SJSA1 (cell line): ENCODE data around the gene DNM1L. TPM values are rescaled to one million over a fixed set of nuclear protein-coding genes. Genes with fewer than 3 reads are reported as not detected.
"Not testable (repeated sequence)": the region's sequence is repeated elsewhere in the genome, so short reads cannot be mapped to it uniquely, and the experiment has no call there.

Experiments
- DNase-seq, 2 experiments: peaks; one replicate each; pipeline ENCODE4 v3.0.0-alpha.2; 2015 to 2020; ENCODE audit warnings: low spot score in 2 of 2, low read depth in 1 of 2
- H3K27ac ChIP-seq: fragments of 250-450 bp; sonication (Bioruptor Pico); 2 replicates; pipeline ENCODE4 v1.5.1; 2020; ENCODE audit warnings: mild to moderate bottlenecking, moderate library complexity
- H3K27me3 ChIP-seq: fragments of 250-450 bp; sonication (Bioruptor Pico); replicated peaks from 2 replicates; pipeline ENCODE4 v1.5.1; 2020; ENCODE audit warnings: mild to moderate bottlenecking, moderate library complexity
- H3K36me3 ChIP-seq: fragments of 250-450 bp; sonication (Bioruptor Pico); 2 replicates; pipeline ENCODE4 v1.5.1; 2020; ENCODE audit warnings: mild to moderate bottlenecking
- H3K4me1 ChIP-seq: fragments of 250-450 bp; sonication (Bioruptor Pico); replicated peaks from 2 replicates; pipeline ENCODE4 v1.6.1; 2021; ENCODE audit warnings: mild to moderate bottlenecking
- H3K4me3 ChIP-seq: fragments of 250-450 bp; sonication (Bioruptor Pico); 2 replicates; pipeline ENCODE4 v1.5.1; 2020; ENCODE audit warnings: mild to moderate bottlenecking
- H3K9me3 ChIP-seq: fragments of 250-450 bp; sonication (Bioruptor Pico); replicated peaks from 2 replicates; pipeline ENCODE4 v1.5.1; 2020; ENCODE audit warnings: mild to moderate bottlenecking
- total RNA-seq: library from RNA; depleted of rRNA; stranded (reverse); fragments of >200 nt; shearing (Covaris generic); gene quantifications from 2 replicates; pipeline ENCODE4 v1.2.3, GENCODE V29; 2014

Gene DNM1L
- total RNA-seq, 1 experiment from 2014 or later: 68.0 TPM

GRCh38 chr12:32679920-32680237, 778 bp downstream of the DNM1L start:
- Histone ChIP-seq H3K4me1 (peaks cover 6% of the 10 kb centered on the region; the same call in 1 of the 2 replicates), H3K27ac (peak overlapping the region; percentile 65), H3K9me3 (no peaks in the 10 kb centered on the region), H3K27me3 (no peaks in the 10 kb centered on the region), H3K36me3 (peaks cover 8% of the 10 kb centered on the region), H3K4me3 (peak overlapping the region; percentile 87)
- DNase-seq: no peak

GRCh38 chr12:32680787-32681186, 1.7 kb downstream of the DNM1L start:
- Histone ChIP-seq H3K27me3 (no peaks in the 10 kb centered on the region), H3K27ac (no peak overlapping the region), H3K4me1 (peaks cover 6% of the 10 kb centered on the region; the same call in 1 of the 2 replicates), H3K4me3 (no peak overlapping the region), H3K9me3 (no peaks in the 10 kb centered on the region), H3K36me3 (peaks cover 8% of the 10 kb centered on the region)
- DNase-seq: no peak

- peaks cover 6% of the 10 kb centered on the region; the same call in 1 of the 2 replicates for H3K4me1 ChIP-seq
- no peaks in the 10 kb centered on the region for H3K27me3 ChIP-seq
- no peak overlapping the region for H3K27ac ChIP-seq
- H3K9me3 ChIP-seq: no peaks in the 10 kb centered on the region
- no peak for DNase-seq
- no peak overlapping the region for H3K4me3 ChIP-seq
- peaks cover 11% of the 10 kb centered on the region for H3K36me3 ChIP-seq
These were observed 2.2 kb downstream of the DNM1L start for GRCh38 chr12:32681272-32681671.

GRCh38 chr12:32686340-32686739, 7.2 kb downstream of the DNM1L start:
- Histone ChIP-seq H3K27me3 (no peaks in the 10 kb centered on the region), H3K27ac (no peak overlapping the region), H3K4me3 (no peak overlapping the region), H3K9me3 (no peaks in the 10 kb centered on the region), H3K36me3 (peaks cover 12% of the 10 kb centered on the region), H3K4me1 (no peaks in the 10 kb centered on the region)
- no peak for DNase-seq

GRCh38 chr12:32688786-32689185, 9.7 kb downstream of the DNM1L start:
- H3K9me3 ChIP-seq: no peaks in the 10 kb centered on the region
- peaks cover 12% of the 10 kb centered on the region for H3K36me3 ChIP-seq
- no peaks in the 10 kb centered on the region for H3K4me1 ChIP-seq
- no peak overlapping the region for H3K27ac ChIP-seq
- no peak overlapping the region for H3K4me3 ChIP-seq
- DNase-seq: no peak
- no peaks in the 10 kb centered on the region for H3K27me3 ChIP-seq

GRCh38 chr12:32690927-32691326, 11.8 kb downstream of the DNM1L start:
- Histone ChIP-seq H3K4me1 (no peaks in the 10 kb centered on the region), H3K36me3 (peaks cover 8% of the 10 kb centered on the region), H3K9me3 (no peaks in the 10 kb centered on the region), H3K27me3 (no peaks in the 10 kb centered on the region), H3K4me3 (no peak overlapping the region), H3K27ac (no peak overlapping the region)
- no peak for DNase-seq

- H3K27ac ChIP-seq: no peak overlapping the region
- no peaks in the 10 kb centered on the region for H3K27me3 ChIP-seq
- DNase-seq: no peak
- no peak overlapping the region for H3K4me3 ChIP-seq
- H3K9me3 ChIP-seq: no peaks in the 10 kb centered on the region
- peaks cover 3% of the 10 kb centered on the region for H3K36me3 ChIP-seq
- H3K4me1 ChIP-seq: no peaks in the 10 kb centered on the region; the same call in 1 of the 2 replicates
These were observed 13.3 kb downstream of the DNM1L start for GRCh38 chr12:32692358-32692757.

- no peaks in the 10 kb centered on the region; the same call in 1 of the 2 replicates for H3K4me1 ChIP-seq
- peaks cover 3% of the 10 kb centered on the region for H3K36me3 ChIP-seq
- no peaks in the 10 kb centered on the region for H3K9me3 ChIP-seq
- no peaks in the 10 kb centered on the region for H3K27me3 ChIP-seq
- H3K27ac ChIP-seq: no peak overlapping the region
- no peak for DNase-seq
- no peak overlapping the region for H3K4me3 ChIP-seq
These were observed 13.9 kb downstream of the DNM1L start for GRCh38 chr12:32693036-32693435.

- Histone ChIP-seq H3K27me3 (no peaks in the 10 kb centered on the region), H3K36me3 (peaks cover 2% of the 10 kb centered on the region), H3K27ac (no peak overlapping the region), H3K4me3 (no peak overlapping the region), H3K9me3 (no peaks in the 10 kb centered on the region), H3K4me1 (no peaks in the 10 kb centered on the region; the same call in 1 of the 2 replicates)
- DNase-seq: no peak
These were observed 16.7 kb downstream of the DNM1L start for GRCh38 chr12:32695787-32696186.

GRCh38 chr12:32697445-32697844, 18.3 kb downstream of the DNM1L start:
- no peak for DNase-seq
- peaks cover 3% of the 10 kb centered on the region for H3K36me3 ChIP-seq
- H3K27me3 ChIP-seq: no peaks in the 10 kb centered on the region
- no peak overlapping the region for H3K4me3 ChIP-seq
- no peak overlapping the region for H3K27ac ChIP-seq
- no peaks in the 10 kb centered on the region for H3K9me3 ChIP-seq
- H3K4me1 ChIP-seq: no peaks in the 10 kb centered on the region; the same call in 1 of the 2 replicates

GRCh38 chr12:32698285-32698684, 19.2 kb downstream of the DNM1L start:
- H3K36me3 ChIP-seq: peaks cover 3% of the 10 kb centered on the region
- no peaks in the 10 kb centered on the region for H3K27me3 ChIP-seq
- no peak overlapping the region for H3K27ac ChIP-seq
- H3K4me3 ChIP-seq: no peak overlapping the region
- no peaks in the 10 kb centered on the region for H3K9me3 ChIP-seq
- no peaks in the 10 kb centered on the region; the same call in 1 of the 2 replicates for H3K4me1 ChIP-seq
- no peak for DNase-seq

GRCh38 chr12:32699437-32699836, 20.3 kb downstream of the DNM1L start:
- H3K36me3 ChIP-seq, H3K4me3 ChIP-seq, H3K27me3 ChIP-seq, H3K27ac ChIP-seq, H3K9me3 ChIP-seq, DNase-seq, H3K4me1 ChIP-seq: not testable (repeated sequence)

GRCh38 chr12:32702473-32702872, 23.4 kb downstream of the DNM1L start:
- Histone ChIP-seq H3K4me1 (no peaks in the 10 kb centered on the region), H3K36me3 (peaks cover 13% of the 10 kb centered on the region), H3K27me3 (no peaks in the 10 kb centered on the region), H3K9me3 (no peaks in the 10 kb centered on the region), H3K27ac (no peak overlapping the region), H3K4me3 (no peak overlapping the region)
- DNase-seq: no peak

GRCh38 chr12:32702946-32703345, 23.8 kb downstream of the DNM1L start:
- Histone ChIP-seq H3K4me3 (no peak overlapping the region), H3K27me3 (no peaks in the 10 kb centered on the region), H3K9me3 (no peaks in the 10 kb centered on the region), H3K27ac (no peak overlapping the region), H3K36me3 (peaks cover 15% of the 10 kb centered on the region), H3K4me1 (no peaks in the 10 kb centered on the region)
- no peak for DNase-seq

- no peaks in the 10 kb centered on the region for H3K27me3 ChIP-seq
- no peak for DNase-seq
- H3K36me3 ChIP-seq: peaks cover 28% of the 10 kb centered on the region
- H3K27ac ChIP-seq: no peak overlapping the region
- H3K4me1 ChIP-seq: no peaks in the 10 kb centered on the region
- no peaks in the 10 kb centered on the region for H3K9me3 ChIP-seq
- no peak overlapping the region for H3K4me3 ChIP-seq
These were observed 26.7 kb downstream of the DNM1L start for GRCh38 chr12:32705783-32706182.
